Left ventricle myocardium superior (tissue), 1 donor: ENCODE measurements around the gene BAZ1B. TPM values are rescaled to one million over a fixed set of nuclear protein-coding genes. Genes with fewer than 3 reads are reported as not detected.
"Not testable (repeated sequence)": the region's sequence is repeated elsewhere in the genome, so short reads cannot be mapped to it uniquely, and the experiment has no call there.

Source experiments
- ATAC-seq: fragments of 200-7000 bp; cut with Tn5 transposase; one replicate; pipeline ENCODE4 v1.9.1; 2020; ENCODE audit warnings: mild to moderate bottlenecking, moderate library complexity
- DNase-seq: peaks from one replicate; pipeline ENCODE4 v3.0.0-alpha.2; 2020
- intact Hi-C: fragments of 100-400 bp; cut with micrococcal nuclease; formaldehyde crosslinking; loops from one replicate; pipeline ENCODE4 v1.11.0; 2022
- total RNA-seq: library from RNA; stranded (reverse); fragmentation: NEBNext Ultra II Directional; extraction: Animal tissue kit (Norgen Biotek cat#: 25700); gene quantifications from one replicate; pipeline ENCODE4 v1.2.1, GENCODE V29; 2021
- donor health status: DM: no; HTN: yes; CAD: no; lungs with severe emphysema.

Gene BAZ1B
- total RNA-seq, 1 donor from 2014 or later = 44.6 TPM

DNA sequence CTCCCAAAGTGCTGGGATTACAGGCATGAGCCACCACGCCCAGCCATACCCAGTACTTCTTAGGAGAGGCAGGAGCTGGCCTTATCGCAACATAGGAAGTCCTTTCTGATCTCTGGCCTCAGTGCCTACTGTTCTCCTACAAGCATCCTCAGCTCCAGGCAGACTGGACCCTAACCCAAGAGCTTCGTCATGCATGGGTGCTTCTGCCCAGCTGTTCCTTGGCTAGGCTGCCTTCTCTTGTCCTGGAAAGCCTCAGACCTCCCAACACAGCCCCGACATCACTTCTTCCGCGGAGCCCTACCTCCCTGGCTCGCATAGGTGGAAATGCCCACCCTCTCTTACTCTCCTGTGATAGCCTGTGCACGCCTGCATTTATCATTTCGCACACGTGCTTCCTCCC lies 19.6 kb upstream of the BAZ1B start:
- intact Hi-C loops = no loop called here
- DNase-seq (no peak), ATAC-seq (no peak)

DNA sequence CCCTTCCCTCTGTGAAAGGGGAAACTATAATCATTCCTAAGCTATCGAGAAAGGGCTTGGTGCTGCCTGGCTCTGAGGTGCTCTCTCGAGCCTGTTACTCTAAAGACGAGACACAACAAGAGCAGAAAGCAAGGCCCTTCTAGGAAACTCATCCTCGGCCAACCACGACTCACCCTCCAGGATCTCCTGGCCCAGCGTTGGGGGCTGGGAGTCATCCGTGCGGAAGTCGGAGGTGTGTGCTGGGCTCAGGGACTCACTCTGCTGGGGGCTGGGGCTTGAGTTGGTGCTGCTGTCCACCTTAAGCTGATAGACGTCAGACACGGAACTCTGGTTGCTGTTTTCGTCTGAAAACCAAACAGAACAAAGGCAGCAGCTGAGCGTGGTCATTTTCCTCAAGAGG lies 17.6 kb upstream of the BAZ1B start:
- no peak for DNase-seq
- no peak for ATAC-seq
- intact Hi-C loops = no loop called here

- intact Hi-C loops, DNase-seq, ATAC-seq: not testable (repeated sequence)
Observed at GRCh38 chr7:73538510-73538909, 16.4 kb upstream of the BAZ1B start.

DNA sequence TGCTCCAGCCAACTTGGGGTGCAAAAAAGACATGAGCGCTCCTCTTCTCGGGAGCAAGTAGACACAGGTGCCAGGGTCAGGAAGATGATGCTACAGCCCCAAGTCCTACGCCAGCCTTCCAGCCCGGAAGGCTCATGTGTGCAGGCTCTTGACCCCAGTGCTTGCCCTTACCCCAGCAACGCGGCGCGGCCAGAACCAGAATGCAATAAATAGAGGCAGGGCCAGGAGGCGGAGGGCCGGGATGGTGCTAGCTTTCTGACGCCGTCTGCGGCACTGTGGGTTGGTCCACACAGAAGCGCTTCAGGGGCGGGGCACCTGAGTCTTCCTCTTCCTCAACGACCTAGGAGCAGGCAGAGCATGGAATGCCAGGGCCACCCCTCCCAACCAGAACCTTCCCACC lies 15.0 kb upstream of the BAZ1B start:
- intact Hi-C loops = no loop called here
- ATAC-seq (no peak), DNase-seq (no peak)

DNA sequence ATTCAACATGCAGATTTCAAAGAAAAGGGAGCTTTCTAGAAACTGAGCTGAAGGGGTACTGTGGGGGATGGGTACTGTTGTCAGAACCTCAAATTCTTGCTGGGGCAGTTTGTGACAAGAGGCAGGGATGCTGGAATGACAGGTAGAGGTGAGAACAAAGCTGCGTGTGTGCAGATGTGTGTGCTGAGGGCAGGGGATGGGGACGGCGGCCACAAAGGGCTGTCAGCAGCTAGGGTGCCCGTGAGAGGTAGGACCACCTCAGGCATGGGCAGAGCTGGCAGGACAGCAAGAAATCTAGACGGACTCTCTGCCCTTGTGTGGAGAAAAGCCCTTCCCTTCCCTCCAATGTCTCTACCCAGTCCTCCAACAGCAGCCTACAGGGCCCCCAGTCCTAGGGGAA lies 14.4 kb upstream of the BAZ1B start:
- no peak for DNase-seq
- ATAC-seq = no peak
- intact Hi-C loops = no loop called here

DNA sequence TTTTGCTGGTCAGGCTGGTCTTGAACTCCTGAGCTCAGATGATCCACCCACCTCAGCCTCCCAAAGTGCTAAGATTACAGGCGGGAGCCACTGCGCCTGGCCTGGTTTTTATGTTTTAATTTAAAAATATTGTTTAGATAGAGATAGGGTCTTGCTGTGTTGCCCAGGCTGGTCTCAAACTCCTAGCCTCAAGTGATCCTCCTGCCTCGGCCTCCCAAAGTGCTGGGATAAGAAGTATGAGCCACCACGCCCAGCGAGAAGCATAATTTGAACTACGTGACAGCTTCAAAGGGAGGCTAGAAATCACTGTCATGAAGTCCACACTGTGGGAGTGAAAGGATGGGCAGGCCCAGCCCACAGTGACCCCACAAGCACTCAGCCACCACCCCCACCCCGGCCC lies 13.8 kb upstream of the BAZ1B start:
- ATAC-seq, DNase-seq, intact Hi-C loops: not testable (repeated sequence)

GRCh38 chr7:73533742-73534141 lies 11.6 kb upstream of the BAZ1B start:
- intact Hi-C loops = no loop called here
- no peak for DNase-seq
- no peak for ATAC-seq

DNA sequence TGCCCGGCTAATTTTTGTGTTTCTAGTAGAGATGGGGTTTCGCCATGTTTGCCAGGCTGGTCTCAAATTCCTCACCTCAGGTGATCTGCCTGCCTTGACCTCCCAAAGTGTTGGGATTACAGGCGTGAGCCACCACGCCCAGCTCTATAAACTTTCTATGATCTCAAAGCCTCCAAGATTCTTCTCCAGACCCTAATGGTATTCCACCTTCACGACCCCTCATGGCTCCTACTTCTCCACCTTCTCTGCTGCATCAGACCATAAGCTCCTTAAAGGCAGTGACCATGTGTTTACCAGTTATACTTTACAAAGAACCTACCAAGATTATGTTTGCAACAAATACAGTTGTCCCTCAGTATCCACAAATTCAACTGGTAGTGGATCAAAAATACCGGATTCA lies 10.1 kb upstream of the BAZ1B start:
- intact Hi-C loops = no loop called here
- ATAC-seq (no peak), DNase-seq (no peak)

GRCh38 chr7:73530800-73531199 lies 8.7 kb upstream of the BAZ1B start:
- no peak for DNase-seq
- intact Hi-C loops = no loop called here
- ATAC-seq = no peak

GRCh38 chr7:73526896-73527821 lies 5.1 kb upstream of the BAZ1B start:
- intact Hi-C loops = no loop called here
- DNase-seq = no peak
- no peak for ATAC-seq

DNA sequence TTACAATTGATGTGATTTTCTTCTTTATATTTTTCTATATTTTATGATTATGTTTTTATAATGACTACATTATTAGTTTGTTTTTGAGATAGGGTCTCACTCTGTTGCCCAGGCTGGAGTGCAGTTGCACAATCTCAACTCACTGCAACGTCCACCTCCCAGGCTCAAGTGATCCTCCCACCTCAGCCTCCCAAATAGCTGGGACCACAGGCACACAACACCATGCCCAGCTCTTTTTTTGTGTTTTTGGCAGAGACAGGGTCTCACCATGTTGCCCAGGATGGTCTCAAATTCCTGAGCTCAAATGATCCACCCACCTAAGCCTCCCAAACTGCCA lies 4.0 kb upstream of the BAZ1B start:
- ATAC-seq, DNase-seq, intact Hi-C loops: not testable (repeated sequence)

GRCh38 chr7:73521636-73522104 lies 423 bp downstream of the BAZ1B start:
- DNase-seq (peak; percentile 83), ATAC-seq (peak; percentile 84)
- intact Hi-C loops = no loop called here

DNA sequence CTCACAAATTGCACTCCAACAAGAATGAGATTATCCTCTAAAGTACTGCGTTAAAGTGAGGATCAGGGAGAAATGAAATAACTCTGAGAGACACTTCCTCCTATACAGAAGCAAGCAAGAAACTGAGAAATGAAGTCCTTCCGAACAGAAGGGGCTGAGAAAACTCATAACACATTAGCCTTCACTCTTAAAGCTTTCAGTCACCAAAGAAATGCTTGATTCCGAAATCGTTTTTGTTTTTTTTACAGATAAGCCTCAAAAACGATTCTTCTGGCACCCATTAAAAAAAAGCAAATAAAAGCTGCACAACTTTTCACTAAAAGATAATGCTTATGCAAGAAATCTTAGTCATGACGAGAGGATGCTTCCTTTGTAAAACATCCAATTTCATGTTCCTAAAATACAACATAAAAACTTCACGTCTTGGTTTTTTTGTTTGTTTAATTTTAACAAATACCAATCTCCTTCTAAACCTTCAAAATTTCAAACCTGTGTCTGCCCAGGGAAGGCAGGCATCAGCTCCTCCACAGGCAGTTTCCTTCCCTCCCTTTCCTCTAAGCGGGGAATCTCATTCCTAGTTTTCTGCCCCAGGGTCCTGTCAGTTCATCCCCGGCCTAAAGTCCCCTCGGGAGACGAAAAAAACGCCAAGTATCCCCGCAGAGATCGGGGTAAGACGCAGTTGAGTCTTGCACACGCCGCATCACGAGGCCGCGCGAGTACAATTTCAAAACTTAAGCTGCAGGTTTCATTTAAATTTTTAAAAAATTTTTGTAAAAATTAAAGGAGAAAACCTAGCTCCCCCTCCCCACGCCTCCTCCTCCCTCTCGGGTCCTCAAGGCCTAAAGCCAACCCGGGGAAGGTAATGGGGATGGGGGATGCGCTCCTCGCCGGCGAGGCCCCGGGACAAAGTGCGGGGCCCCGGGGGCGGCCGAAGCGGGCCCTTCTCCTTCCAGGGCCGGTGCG lies 1.1 kb downstream of the BAZ1B start:
- ATAC-seq (no peak), DNase-seq (no peak)
- intact Hi-C loops = no loop called here

- DNase-seq (peak; percentile 37), ATAC-seq (no peak)
- intact Hi-C loops = no loop called here
Observed at GRCh38 chr7:73519867-73520672, 2.0 kb downstream of the BAZ1B start.

DNA sequence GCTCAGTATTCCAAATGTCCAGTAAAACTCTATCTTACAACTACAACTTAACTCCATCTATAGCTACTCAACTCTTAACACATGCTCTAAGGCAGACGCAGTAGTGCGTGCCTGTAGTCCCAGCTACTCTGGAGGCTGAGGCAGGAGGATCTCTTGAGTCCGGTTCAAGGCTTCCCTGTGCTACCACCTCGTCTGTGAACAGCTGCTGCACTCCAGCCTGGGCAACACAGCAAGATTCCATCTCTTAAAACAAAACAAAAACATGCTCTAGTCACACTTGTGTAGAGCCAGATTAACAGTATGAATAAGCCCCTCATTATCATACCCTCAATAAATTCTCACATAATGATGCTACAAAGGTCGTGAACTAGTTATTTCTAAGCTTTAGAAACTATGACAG lies 3.6 kb downstream of the BAZ1B start:
- no peak for ATAC-seq
- intact Hi-C loops = no loop called here
- no peak for DNase-seq

DNA sequence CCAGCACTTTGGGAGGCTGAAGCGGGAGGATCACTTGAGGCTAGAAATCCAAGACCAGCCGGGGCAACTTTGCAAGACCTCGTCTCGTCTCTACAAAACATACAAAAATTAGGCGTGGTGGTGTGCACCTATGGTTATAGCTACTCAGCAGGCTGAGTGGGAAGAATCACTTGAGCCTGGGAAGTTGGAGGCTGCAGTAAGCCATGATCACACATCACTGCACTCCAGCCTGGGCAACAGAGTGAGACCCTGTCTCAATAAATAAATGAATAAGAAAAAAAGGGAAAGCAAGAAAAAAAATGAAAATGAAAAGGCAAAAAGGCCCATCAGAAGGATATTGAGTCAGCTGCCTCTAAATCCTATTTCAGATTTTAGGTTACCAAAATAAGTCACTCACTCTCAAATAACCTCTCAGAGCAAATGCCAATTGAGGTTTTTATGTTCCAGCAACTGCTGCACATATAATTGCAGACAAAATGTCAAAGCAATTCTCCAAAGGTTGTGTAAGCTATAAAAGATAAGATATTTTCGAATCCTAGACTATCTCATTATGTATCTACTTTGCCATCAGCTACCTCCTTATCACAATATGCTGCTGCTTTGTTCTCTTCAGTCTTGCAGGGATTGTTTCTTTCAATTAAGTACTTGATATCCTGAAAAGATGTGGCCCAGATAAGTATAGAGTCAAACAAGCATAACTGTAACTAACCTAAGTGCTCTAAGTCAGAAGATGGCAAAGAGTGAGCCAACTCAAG lies 4.7 kb downstream of the BAZ1B start:
- DNase-seq (no peak), ATAC-seq (no peak)
- intact Hi-C loops = no loop called here

- intact Hi-C loops = no loop called here
- no peak for ATAC-seq
- DNase-seq = no peak
Observed at GRCh38 chr7:73515178-73515577, 6.9 kb downstream of the BAZ1B start.

DNA sequence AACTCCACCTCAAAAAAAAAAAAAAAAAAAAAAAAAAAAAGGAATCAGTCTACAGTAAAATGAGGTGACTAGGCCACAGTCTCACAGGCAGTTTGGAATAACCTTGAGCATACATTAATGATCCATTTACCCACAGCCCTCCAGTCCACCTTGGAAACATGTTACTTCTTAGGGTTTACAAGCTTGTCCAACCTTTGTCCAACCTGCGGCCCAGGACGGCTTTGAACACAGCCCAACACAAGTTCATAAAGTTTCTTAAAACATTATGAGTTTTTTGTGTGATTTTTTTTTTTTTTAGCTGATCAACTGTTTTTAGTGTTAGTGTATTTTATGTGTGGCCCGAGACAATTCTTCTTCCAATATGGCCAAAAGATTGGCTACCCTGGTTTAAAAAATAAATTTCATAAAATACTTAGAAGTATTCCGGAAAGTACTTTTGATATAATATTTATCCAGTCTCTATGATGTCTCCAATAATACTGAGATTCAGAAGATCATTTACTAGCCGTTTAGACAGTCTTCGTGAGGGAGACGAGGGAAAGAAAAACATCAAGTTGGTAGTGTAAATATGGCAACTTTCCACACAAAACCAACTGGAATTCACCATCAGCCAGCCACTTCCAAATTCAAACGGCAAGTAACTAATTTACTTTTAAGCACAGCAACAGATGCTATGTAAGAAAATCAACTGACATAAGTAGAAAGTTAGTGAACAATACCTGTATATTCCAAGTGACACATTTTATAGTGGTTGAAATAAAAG lies 9.9 kb downstream of the BAZ1B start:
- ATAC-seq (no peak), DNase-seq (no peak)
- intact Hi-C loops = no loop called here
